Sigmoid colon (tissue), 4 donors: ENCODE data around the gene ANAPC16.
"Not testable (repeated sequence)": the region's sequence is repeated elsewhere in the genome, so short reads cannot be mapped to it uniquely, and the experiment has no call there.

Experiments used
- POLR2A ChIP-seq, 2 donors: fragments of 450-650 bp; IDR thresholded peaks; one replicate each; pipeline ENCODE4 v1.6.1; 2016; ENCODE audit warnings: antibody characterized with exemption in 2 of 2, mild to moderate bottlenecking in 2 of 2, moderate library complexity in 2 of 2
- POLR2AphosphoS5 ChIP-seq, 4 donors: sonication (generic); formaldehyde crosslinking; IDR thresholded peaks; one replicate each; pipeline ENCODE4 v1.6.1; 2017; ENCODE audit warnings: antibody characterized with exemption in 4 of 4
- TF ChIP-seq, protein P1 (sequence below), 4 experiments: fragments of 450-650 bp in 3 of 4; fragments of 200-600 bp in 1 of 4; IDR thresholded peaks; one replicate each; pipeline ENCODE4 v1.5.1; 2016 to 2019; ENCODE audit warnings: antibody characterized with exemption in 4 of 4, mild to moderate bottlenecking in 3 of 4, moderate library complexity in 2 of 4

DNA sequence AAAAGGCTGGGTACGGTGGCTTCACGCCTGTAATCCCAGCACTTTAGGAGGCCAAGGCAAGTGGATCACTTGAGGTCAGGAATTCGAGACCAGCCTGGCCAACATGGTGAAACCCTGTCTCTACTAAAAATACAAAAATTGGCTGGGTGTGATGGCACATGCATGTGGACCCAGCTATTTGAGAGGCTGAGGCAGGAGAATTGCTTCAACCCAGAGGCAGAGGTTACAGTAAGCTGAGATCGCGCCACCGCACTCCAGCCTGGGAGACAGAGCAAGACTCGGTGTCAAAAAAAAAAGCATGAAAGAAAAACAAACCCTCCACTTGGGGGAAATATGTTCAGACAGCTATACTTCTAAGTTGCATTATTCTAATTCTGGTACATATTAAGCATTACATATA is 63.8 kb downstream of the ANAPC16 start:
- TF ChIP-seq, protein P1, sequence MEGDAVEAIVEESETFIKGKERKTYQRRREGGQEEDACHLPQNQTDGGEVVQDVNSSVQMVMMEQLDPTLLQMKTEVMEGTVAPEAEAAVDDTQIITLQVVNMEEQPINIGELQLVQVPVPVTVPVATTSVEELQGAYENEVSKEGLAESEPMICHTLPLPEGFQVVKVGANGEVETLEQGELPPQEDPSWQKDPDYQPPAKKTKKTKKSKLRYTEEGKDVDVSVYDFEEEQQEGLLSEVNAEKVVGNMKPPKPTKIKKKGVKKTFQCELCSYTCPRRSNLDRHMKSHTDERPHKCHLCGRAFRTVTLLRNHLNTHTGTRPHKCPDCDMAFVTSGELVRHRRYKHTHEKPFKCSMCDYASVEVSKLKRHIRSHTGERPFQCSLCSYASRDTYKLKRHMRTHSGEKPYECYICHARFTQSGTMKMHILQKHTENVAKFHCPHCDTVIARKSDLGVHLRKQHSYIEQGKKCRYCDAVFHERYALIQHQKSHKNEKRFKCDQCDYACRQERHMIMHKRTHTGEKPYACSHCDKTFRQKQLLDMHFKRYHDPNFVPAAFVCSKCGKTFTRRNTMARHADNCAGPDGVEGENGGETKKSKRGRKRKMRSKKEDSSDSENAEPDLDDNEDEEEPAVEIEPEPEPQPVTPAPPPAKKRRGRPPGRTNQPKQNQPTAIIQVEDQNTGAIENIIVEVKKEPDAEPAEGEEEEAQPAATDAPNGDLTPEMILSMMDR (IDR thresholded peaks at IDR 0.05) = not testable (repeated sequence)
- not testable (repeated sequence) for TF ChIP-seq POLR2AphosphoS5, POLR2A (IDR thresholded peaks at IDR 0.05)
